ENCODE results near the gene ABCC5. TPM values are rescaled to one million over a fixed set of nuclear protein-coding genes. Genes with fewer than 3 reads are reported as not detected.

Gene ABCC5
- total and polyA plus RNA-seq, 12 donors: 12.1 to 89.6 (median 40.9) TPM

DNA sequence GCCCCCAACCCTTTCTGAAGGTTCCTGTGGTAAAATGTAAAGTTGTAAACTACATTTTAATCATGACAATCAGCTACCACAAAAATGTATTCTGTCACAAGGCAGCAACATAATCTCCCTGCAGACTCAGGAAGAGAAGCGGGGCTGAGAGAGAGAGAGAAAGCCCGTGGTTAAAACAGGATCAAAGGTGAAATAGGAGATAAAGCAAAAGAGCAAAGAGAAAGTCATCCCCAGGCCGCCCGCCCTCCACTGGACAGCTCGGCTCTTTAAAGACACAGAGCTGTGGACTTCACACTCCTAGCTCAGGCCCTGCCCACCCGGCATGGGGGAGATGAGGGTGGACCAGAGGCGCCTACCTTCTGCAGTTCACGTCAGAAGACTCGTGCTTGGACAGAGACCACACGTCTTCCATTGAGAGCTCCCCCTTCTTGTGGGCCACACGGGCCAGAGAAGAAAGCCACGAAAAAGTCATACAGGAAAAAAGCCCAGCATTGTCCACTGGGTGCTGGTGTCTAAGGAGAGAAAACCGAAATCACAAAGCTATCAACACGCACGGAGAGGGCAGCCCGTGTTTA, 29.4 kb downstream of the ABCC5 start:
- no peak for DNase-seq
- ATAC-seq: peak in 1 of 8 donors; percentile 12
- TF ChIP-seq CTCF (IDR thresholded peaks at IDR 0.05): no peak
- no peak overlapping the region for H3K27ac ChIP-seq
- intact Hi-C loops (cut with DNase I): no loop called here
- H3K9me3 ChIP-seq: no peaks in the 10 kb centered on the region
- H3K4me3 ChIP-seq: no peak overlapping the region
- peaks cover 0 to 74% (median 39%) of the 10 kb centered on the region in 9 donors for H3K36me3 ChIP-seq
- peaks cover 0 to 6% (median 0%) of the 10 kb centered on the region in 9 donors for H3K4me1 ChIP-seq
- no peaks in the 10 kb centered on the region for H3K27me3 ChIP-seq
- WGBS, 2 donors: 82 to 84% methylated on average over 16 of the region's 16 CpGs

DNA sequence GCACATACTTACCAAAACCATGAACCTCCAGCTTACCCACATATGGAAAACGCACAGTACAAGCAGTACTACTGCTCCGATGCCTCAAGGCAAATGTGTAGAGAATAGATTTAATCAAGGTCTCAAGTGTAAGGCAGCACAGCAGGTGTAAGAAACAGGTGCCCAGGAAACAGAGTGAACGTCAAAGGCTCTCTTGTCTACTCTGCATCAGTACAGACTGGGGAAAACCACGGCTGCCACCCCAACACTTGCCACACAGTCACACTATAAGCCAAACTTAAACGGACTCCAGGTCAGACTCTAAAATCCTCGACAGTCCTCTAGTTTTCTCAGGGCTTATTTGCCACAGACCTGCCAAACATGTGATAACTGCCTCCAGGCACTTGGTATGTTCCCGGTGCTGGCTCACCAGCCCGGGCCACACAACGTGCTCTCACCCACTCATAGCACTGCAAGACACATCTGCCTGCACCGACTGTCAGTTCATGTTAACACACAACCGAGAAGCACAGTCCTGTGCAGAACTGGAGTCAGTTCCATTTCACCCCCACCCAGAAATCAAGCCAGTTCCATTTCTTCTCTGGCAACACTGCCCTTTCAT, 30.6 kb downstream of the ABCC5 start:
- Histone ChIP-seq H3K4me1 (peaks cover 0 to 6% (median 0%) of the 10 kb centered on the region in 9 donors), H3K9me3 (no peaks in the 10 kb centered on the region), H3K27ac (no peak overlapping the region), H3K27me3 (no peaks in the 10 kb centered on the region), H3K36me3 (peaks cover 0 to 86% (median 47%) of the 10 kb centered on the region in 9 donors), H3K4me3 (no peak overlapping the region)
- 84 to 89% methylated on average over 11 of the region's 11 CpGs for WGBS, 2 donors
- DNase-seq (no peak), ATAC-seq (peak in 3 of 8 donors; percentile 16 to 25 (median 23))
- intact Hi-C loops (cut with DNase I): no loop called here
- TF ChIP-seq CTCF (IDR thresholded peaks at IDR 0.05): no peak

DNA sequence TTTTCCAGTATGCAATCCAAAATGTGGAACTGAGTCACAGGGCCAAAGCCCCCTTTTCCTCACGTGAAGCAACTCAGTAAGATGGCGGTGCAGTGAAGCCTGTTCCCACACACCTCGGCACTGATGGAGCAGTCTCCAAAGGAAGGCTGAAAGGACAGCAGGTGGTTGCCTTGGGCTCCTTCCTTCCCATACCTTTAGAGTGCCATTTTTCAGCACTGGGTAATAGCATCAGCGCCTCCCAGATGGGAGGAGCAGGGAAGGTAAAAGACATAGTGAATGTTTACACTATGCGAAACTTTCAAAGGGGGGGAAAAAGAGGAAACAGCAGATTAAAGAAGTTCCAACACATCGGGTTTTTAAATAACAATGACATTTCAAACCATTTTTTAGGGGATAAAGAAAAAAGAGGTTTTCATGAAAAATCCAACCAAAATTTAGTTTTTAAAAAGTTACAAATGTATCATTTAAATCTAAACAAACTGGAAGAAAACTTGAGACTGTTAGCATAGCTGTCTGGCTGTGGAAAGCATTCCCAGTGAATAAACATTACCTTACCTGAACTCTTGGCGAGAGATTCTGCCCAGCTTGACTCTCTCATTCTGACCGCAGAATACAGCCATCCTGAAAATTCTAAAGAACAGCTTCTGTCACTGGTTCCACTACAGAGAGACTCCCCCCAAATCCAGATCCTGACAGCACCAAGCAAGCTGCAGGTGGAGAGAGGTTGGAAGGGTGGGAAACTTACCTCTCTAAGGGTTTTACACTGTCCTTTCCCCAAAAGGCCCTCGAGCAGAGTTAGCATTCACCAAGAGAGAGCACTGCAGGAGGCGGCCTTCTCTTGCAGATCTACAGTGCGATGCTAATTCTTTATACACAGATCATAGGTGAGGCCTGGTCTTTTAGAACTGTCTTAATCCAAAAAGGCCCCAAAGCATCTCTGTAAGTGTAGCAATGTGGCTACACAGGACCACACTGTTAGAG, 32.6 kb downstream of the ABCC5 start:
- Histone ChIP-seq H3K9me3 (no peaks in the 10 kb centered on the region), H3K27ac (no peak overlapping the region), H3K4me3 (no peak overlapping the region), H3K4me1 (no peaks in the 10 kb centered on the region), H3K36me3 (peaks cover 0 to 99% (median 58%) of the 10 kb centered on the region in 9 donors), H3K27me3 (no peaks in the 10 kb centered on the region)
- no peak for ATAC-seq
- 84 to 86% methylated on average over 11 of the region's 11 CpGs for WGBS, 2 donors
- no peak for TF ChIP-seq CTCF (IDR thresholded peaks at IDR 0.05)
- no peak for DNase-seq
- intact Hi-C loops (cut with DNase I): no loop called here

- ATAC-seq (no peak), DNase-seq (no peak)
- no peaks in the 10 kb centered on the region for H3K4me1 ChIP-seq
- no peaks in the 10 kb centered on the region for H3K9me3 ChIP-seq
- peaks cover 0 to 100% (median 57%) of the 10 kb centered on the region in 9 donors for H3K36me3 ChIP-seq
- H3K27me3 ChIP-seq: no peaks in the 10 kb centered on the region
- no peak for TF ChIP-seq CTCF (IDR thresholded peaks at IDR 0.05)
- intact Hi-C loops (cut with DNase I): no loop called here
- H3K27ac ChIP-seq: no peak overlapping the region
- WGBS, 2 donors: 86 to 90% methylated on average over 4 of the region's 4 CpGs
- no peak overlapping the region for H3K4me3 ChIP-seq
Observed at GRCh38 chr3:183984127-183984740, 33.5 kb downstream of the ABCC5 start.
